Mesenchymal stem cell (in vitro differentiated cells and primary cell): ENCODE measurements around the gene RUNX1.
"Not testable (repeated sequence)": the region's sequence is repeated elsewhere in the genome, so short reads cannot be mapped to it uniquely, and the experiment has no call there.

Experiments
- DNase-seq: peaks from one replicate; pipeline ENCODE4 v3.0.0-alpha.2; 2013
- H2AFZ ChIP-seq: one replicate; pipeline ENCODE4 v1.6.1; 2013; ENCODE audit warnings: low read depth, mild to moderate bottlenecking, control low read depth, inconsistent platforms, low read length, moderate library complexity
- H2AK5ac ChIP-seq: 2 replicates; pipeline ENCODE4 v1.6.1; 2013; ENCODE audit warnings: low read length, moderate library complexity, mild to moderate bottlenecking, inconsistent platforms; ENCODE audit not compliant: severe bottlenecking
- H2BK120ac ChIP-seq: one replicate; pipeline ENCODE4 v1.6.1; 2013; ENCODE audit warnings: low read depth, mild to moderate bottlenecking, inconsistent platforms, low read length, moderate library complexity
- H2BK12ac ChIP-seq, 2 experiments: one replicate each; pipeline ENCODE4 v1.6.1; 2013; ENCODE audit warnings: inconsistent platforms in 2 of 2, low read length in 2 of 2, mild to moderate bottlenecking in 2 of 2, moderate library complexity in 2 of 2, control low read depth in 1 of 2
- H2BK15ac ChIP-seq: one replicate; pipeline ENCODE4 v1.6.1; 2013; ENCODE audit warnings: mild to moderate bottlenecking, low read depth, inconsistent platforms; ENCODE audit not compliant: poor library complexity, severe bottlenecking
- H2BK5ac ChIP-seq: 2 replicates; pipeline ENCODE4 v1.6.1; 2013; ENCODE audit warnings: low read depth, mild to moderate bottlenecking, low read length, control low read depth, inconsistent platforms; ENCODE audit not compliant: poor library complexity, severe bottlenecking
- H3K14ac ChIP-seq, 2 experiments: one replicate each; pipeline ENCODE4 v1.6.1; 2013; ENCODE audit warnings: inconsistent platforms in 2 of 2, low read length in 2 of 2, control low read depth in 1 of 2, mild to moderate bottlenecking in 1 of 2, moderate library complexity in 1 of 2
- H3K18ac ChIP-seq, 2 experiments: one replicate each; pipeline ENCODE4 v1.6.1; 2013; ENCODE audit warnings: inconsistent platforms in 2 of 2, low read length in 2 of 2, control low read depth in 1 of 2, low read depth in 1 of 2, mild to moderate bottlenecking in 1 of 2
- H3K23ac ChIP-seq, 2 experiments: one replicate each; pipeline ENCODE4 v1.6.1; 2013; ENCODE audit warnings: inconsistent platforms in 2 of 2, low read length in 2 of 2, mild to moderate bottlenecking in 2 of 2, moderate library complexity in 2 of 2, control low read depth in 1 of 2
- H3K27ac ChIP-seq: 2 replicates; pipeline ENCODE4 v1.5.1; 2013; ENCODE audit warnings: mild to moderate bottlenecking, moderate library complexity, low read length, control low read depth, inconsistent platforms; ENCODE audit not compliant: poor library complexity, severe bottlenecking
- H3K27me3 ChIP-seq, 2 experiments: 2 replicates each; pipeline versions ENCODE4 v1.6.1 to v1.7.0; 2013; ENCODE audit warnings: low read length in 2 of 2, mild to moderate bottlenecking in 2 of 2, moderate library complexity in 2 of 2, control low read depth in 1 of 2, inconsistent platforms in 1 of 2; ENCODE audit not compliant: control insufficient read depth in 1 of 2, insufficient read depth in 1 of 2
- H3K36me3 ChIP-seq, 2 experiments: 2 replicates each; pipeline versions ENCODE4 v1.6.1 to v1.7.0; 2013; ENCODE audit warnings: low read length in 2 of 2, control low read depth in 1 of 2, inconsistent platforms in 1 of 2, low read depth in 1 of 2, mild to moderate bottlenecking in 1 of 2; ENCODE audit not compliant: insufficient read depth in 2 of 2, control insufficient read depth in 1 of 2
- H3K4ac ChIP-seq, 2 experiments: one replicate each; pipeline ENCODE4 v1.6.1; 2013; ENCODE audit warnings: inconsistent platforms in 2 of 2, low read length in 2 of 2, mild to moderate bottlenecking in 2 of 2, moderate library complexity in 2 of 2, control low read depth in 1 of 2, low read depth in 1 of 2
- H3K4me1 ChIP-seq: 2 replicates; pipeline ENCODE4 v1.6.1; 2013; ENCODE audit warnings: low read depth, low read length, control low read depth; ENCODE audit not compliant: control insufficient read depth, insufficient read depth
- H3K4me2 ChIP-seq: 2 replicates; pipeline ENCODE4 v1.6.1; 2013; ENCODE audit warnings: low read length, mild to moderate bottlenecking, inconsistent platforms; ENCODE audit not compliant: poor library complexity, severe bottlenecking
- H3K4me3 ChIP-seq, 2 experiments: 2 replicates each; pipeline versions ENCODE4 v1.5.1 to v1.7.0; 2013; ENCODE audit warnings: low read length in 2 of 2, mild to moderate bottlenecking in 2 of 2, control low read depth in 1 of 2, low read depth in 1 of 2; ENCODE audit not compliant: insufficient read depth in 1 of 2
- H3K79me1 ChIP-seq: replicated peaks from 2 replicates; pipeline ENCODE4 v1.6.1; 2013; ENCODE audit warnings: mild to moderate bottlenecking, control low read depth, low read length, inconsistent platforms; ENCODE audit not compliant: poor library complexity, severe bottlenecking
- H3K9ac ChIP-seq: 2 replicates; pipeline ENCODE4 v1.7.0; 2013; ENCODE audit warnings: mild to moderate bottlenecking, low read length, moderate library complexity
- H3K9me3 ChIP-seq: 2 replicates; pipeline ENCODE4 v1.7.0; 2013; ENCODE audit warnings: mild to moderate bottlenecking, low read length; ENCODE audit not compliant: control insufficient read depth
- H4K8ac ChIP-seq: one replicate; pipeline ENCODE4 v1.6.1; 2013; ENCODE audit warnings: inconsistent platforms, mild to moderate bottlenecking, low read length, moderate library complexity
- H4K91ac ChIP-seq: one replicate; pipeline ENCODE4 v1.6.1; 2013; ENCODE audit warnings: mild to moderate bottlenecking, low read length, inconsistent platforms
- WGBS: methylation state at CpG from one replicate; pipeline ENCODE4 v1.1.7; 2013; ENCODE audit warnings: mixed read lengths; 5-methylcytosine and 5-hydroxymethylcytosine counted together

Gene RUNX1

DNA sequence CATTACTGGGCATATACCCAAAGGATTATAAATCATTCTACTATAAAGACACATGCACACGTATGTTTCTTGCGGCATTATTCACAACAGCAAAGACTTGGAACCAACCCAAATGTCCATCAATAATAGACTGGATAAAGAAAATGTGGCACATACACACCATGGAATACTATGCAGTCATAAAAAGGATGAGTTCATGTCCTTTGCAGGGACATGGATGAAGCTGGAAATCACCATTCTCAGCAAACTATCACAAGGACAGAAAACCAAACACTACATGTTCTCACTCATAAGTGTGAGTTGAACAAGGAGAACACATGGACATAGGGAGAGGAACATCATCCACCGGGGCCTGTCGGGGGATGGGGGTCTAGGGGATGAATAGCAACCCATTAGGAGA, 97.2 kb downstream of the RUNX1 start:
- not testable (repeated sequence) for H3K79me1 ChIP-seq, H3K4me3 ChIP-seq, DNase-seq, H4K91ac ChIP-seq, H4K8ac ChIP-seq, H3K4ac ChIP-seq, H2BK15ac ChIP-seq, H3K27me3 ChIP-seq, H2BK5ac ChIP-seq, H2BK120ac ChIP-seq, H3K36me3 ChIP-seq, H3K18ac ChIP-seq, H3K4me2 ChIP-seq, H3K4me1 ChIP-seq, H3K27ac ChIP-seq, H3K9me3 ChIP-seq, H2AFZ ChIP-seq, H2BK12ac ChIP-seq, H3K14ac ChIP-seq, H3K23ac ChIP-seq, H3K9ac ChIP-seq, H2AK5ac ChIP-seq
- WGBS = 98% methylated on average over 4 of the region's 4 CpGs

DNA sequence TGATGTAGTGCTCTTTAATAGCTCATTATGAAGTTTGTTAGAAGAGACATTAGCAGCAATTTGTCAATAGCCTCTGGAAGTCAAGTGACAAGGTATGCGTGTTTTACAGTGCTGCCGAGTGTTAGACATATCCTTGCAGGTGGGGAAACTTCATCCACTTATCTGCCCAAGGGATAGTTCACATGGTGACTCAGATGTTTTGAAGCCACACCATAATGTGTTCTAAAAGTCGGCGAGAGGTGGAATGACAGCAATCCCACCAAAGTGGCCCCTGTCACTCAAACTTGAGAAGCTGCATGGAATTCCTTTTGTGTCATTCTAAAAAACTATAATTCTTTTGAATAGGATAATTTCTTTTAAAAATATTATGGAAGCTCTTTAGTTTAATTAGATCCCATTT, 98.1 kb downstream of the RUNX1 start:
- Histone ChIP-seq H3K27me3 (no peaks in the 10 kb centered on the region), H3K4me3 (no peak overlapping the region), H3K18ac (no peak overlapping the region), H3K9ac (no peak overlapping the region), H3K4me1 (peaks cover 6% of the 10 kb centered on the region), H2BK5ac (no peak overlapping the region), H3K79me1 (peaks cover 7% of the 10 kb centered on the region), H3K4ac (no peak overlapping the region), H2AFZ (no peak overlapping the region), H2BK12ac (no peak overlapping the region), H3K36me3 (no peaks in the 10 kb centered on the region), H3K9me3 (no peaks in the 10 kb centered on the region), H3K23ac (no peak overlapping the region), H3K14ac (no peak overlapping the region), H3K4me2 (no peak overlapping the region), H3K27ac (no peak overlapping the region), H2BK120ac (no peak overlapping the region), H4K8ac (no peak overlapping the region), H2AK5ac (no peak overlapping the region), H2BK15ac (no peak overlapping the region), H4K91ac (no peak overlapping the region)
- WGBS = 25% methylated on average over 4 of the region's 4 CpGs
- no peak for DNase-seq

DNA sequence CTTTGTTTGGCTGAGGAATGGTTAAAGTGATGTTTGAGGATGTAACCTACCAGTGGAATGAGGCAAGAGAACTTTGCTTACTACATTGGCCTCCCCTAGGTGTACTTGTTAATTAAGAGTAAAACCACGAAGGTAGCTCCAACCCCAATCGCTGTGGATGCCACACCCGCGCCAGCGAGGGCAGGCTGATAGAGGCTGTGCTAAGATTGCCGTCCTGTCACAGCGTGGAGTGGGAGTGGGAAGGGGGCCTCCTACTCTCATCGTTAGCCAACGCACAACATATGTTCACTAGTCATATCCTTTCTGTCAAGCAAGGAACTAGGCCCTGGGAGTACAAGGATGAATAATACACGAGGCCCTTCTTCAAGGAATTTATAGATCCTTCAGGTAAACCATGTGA, 99.6 kb downstream of the RUNX1 start:
- Histone ChIP-seq H4K91ac (no peak overlapping the region), H2BK120ac (no peak overlapping the region), H2BK15ac (no peak overlapping the region), H2BK5ac (no peak overlapping the region), H4K8ac (no peak overlapping the region), H3K27ac (no peak overlapping the region), H3K79me1 (peaks cover 4% of the 10 kb centered on the region), H3K9ac (no peak overlapping the region), H3K18ac (peak overlapping the region; percentile 34 to 89), H3K14ac (no peak overlapping the region), H3K27me3 (no peaks in the 10 kb centered on the region), H2AK5ac (peak overlapping the region; percentile 43), H3K9me3 (no peaks in the 10 kb centered on the region), H3K23ac (no peak overlapping the region), H2AFZ (no peak overlapping the region), H2BK12ac (peak overlapping the region; percentile 86 to 93), H3K36me3 (no peaks in the 10 kb centered on the region), H3K4ac (peak overlapping the region in 1 of 2 experiments; percentile 40), H3K4me3 (no peak overlapping the region), H3K4me2 (no peak overlapping the region), H3K4me1 (peaks cover 7% of the 10 kb centered on the region)
- WGBS = 92% methylated on average over 10 of the region's 10 CpGs
- no peak for DNase-seq

DNA sequence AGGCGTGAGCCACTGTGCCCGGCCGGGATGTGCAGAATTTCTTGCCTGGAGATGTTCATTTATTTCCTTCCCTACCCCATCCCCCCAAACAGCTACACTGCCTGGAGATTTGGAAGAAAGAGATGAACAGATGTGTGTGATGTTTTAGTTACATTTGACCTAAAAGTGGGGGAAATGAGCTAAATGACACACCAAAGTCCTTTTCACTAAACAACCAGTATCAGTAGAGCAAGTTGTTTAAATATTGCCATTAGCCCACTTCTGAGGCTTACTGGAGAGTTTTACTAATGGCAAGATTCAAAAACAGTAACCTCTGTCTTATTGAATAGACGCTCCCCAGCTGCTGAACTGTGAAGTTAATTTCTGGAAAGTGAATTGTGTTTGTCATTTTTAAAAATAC, 100.1 kb downstream of the RUNX1 start:
- WGBS = 83% methylated on average over 3 of the region's 4 CpGs

More for the DNA sequence above, 100.1 kb downstream of the RUNX1 start:
- Histone ChIP-seq H4K8ac (no peak overlapping the region), H3K79me1 (peaks cover 4% of the 10 kb centered on the region), H3K4ac (no peak overlapping the region), H2AFZ (no peak overlapping the region), H4K91ac (no peak overlapping the region), H3K9ac (no peak overlapping the region), H3K23ac (no peak overlapping the region), H2BK15ac (no peak overlapping the region), H3K27me3 (no peaks in the 10 kb centered on the region), H3K14ac (no peak overlapping the region), H3K4me2 (no peak overlapping the region), H3K4me3 (no peak overlapping the region), H3K9me3 (no peaks in the 10 kb centered on the region), H2BK5ac (no peak overlapping the region), H2AK5ac (no peak overlapping the region), H2BK12ac (no peak overlapping the region), H3K18ac (no peak overlapping the region), H2BK120ac (no peak overlapping the region), H3K27ac (no peak overlapping the region), H3K36me3 (no peaks in the 10 kb centered on the region), H3K4me1 (peaks cover 8% of the 10 kb centered on the region)
- no peak for DNase-seq
